IMR-90 (cell line): Measurements from ENCODE around the gene LSM12. TPM values are rescaled to one million over a fixed set of nuclear protein-coding genes. Genes with fewer than 3 reads are reported as not detected.
A peak's percentile ranks its signal among the peaks of the same experiment; 100 is the strongest.

Experiments
- ATAC-seq: fragments of 200-7000 bp; cut with Tn5 transposase; 2 replicates; pipeline ENCODE4 v1.9.1; 2020; ENCODE audit warnings: low read depth, mild to moderate bottlenecking, moderate library complexity
- BruUV-seq: library from RNA; stranded (reverse); fragments of 400-500 nt; replicated peaks from 2 replicates; lab custom pipeline; 2021; lab: Mats Ljungman, UMichigan
- CTCF ChIA-PET: fragments of 300-600 bp; formaldehyde crosslinking; extraction: SDS; loops from one replicate; lab custom pipeline; 2021; ENCODE audit warnings: antibody characterized with exemption; lab: Yijun Ruan, JAX
- POLR2A ChIA-PET: fragments of 300-600 bp; sonication (Branson Sonifier 250); formaldehyde crosslinking; loops from one replicate; lab custom pipeline; 2022; ENCODE audit warnings: antibody characterized with exemption; ENCODE audit not compliant: unreplicated experiment; lab: Charles Lee
- DNase-seq: peaks from one replicate; pipeline ENCODE4 v3.0.0; 2013
- H2AFZ ChIP-seq: replicated peaks from 2 replicates; pipeline ENCODE3; 2013; ENCODE audit warnings: low read length, mild to moderate bottlenecking; ENCODE audit not compliant: poor library complexity
- H2AK5ac ChIP-seq: 2 replicates; pipeline ENCODE4 v1.6.1; 2013; ENCODE audit warnings: low read depth, low read length, inconsistent platforms
- H2AK9ac ChIP-seq: replicated peaks from 2 replicates; pipeline ENCODE3; 2013; ENCODE audit warnings: mild to moderate bottlenecking, low read depth, low read length, moderate library complexity; ENCODE audit not compliant: poor library complexity
- H2BK120ac ChIP-seq: 2 replicates; pipeline ENCODE4 v1.6.1; 2013; ENCODE audit warnings: low read depth, low read length, inconsistent platforms
- H2BK15ac ChIP-seq: 3 replicates; pipeline ENCODE4 v1.6.1; 2013; ENCODE audit warnings: low read depth, low read length, inconsistent platforms
- H2BK20ac ChIP-seq: 2 replicates; pipeline ENCODE4 v1.6.1; 2013; ENCODE audit warnings: low read depth, mild to moderate bottlenecking, inconsistent platforms, low read length, moderate library complexity
- H2BK5ac ChIP-seq: 2 replicates; pipeline ENCODE4 v1.6.1; 2013; ENCODE audit warnings: mild to moderate bottlenecking, low read depth, low read length, inconsistent platforms; ENCODE audit not compliant: poor library complexity, severe bottlenecking
- H3K14ac ChIP-seq: replicated peaks from 2 replicates; pipeline ENCODE4 v1.6.1; 2013; ENCODE audit warnings: low read depth, low read length, inconsistent platforms
- H3K18ac ChIP-seq: 2 replicates; pipeline ENCODE4 v1.6.1; 2013; ENCODE audit warnings: low read depth, low read length, control low read depth
- H3K23ac ChIP-seq: 2 replicates; pipeline ENCODE4 v1.6.1; 2013; ENCODE audit warnings: low read depth, low read length, inconsistent platforms
- H3K27ac ChIP-seq: 2 replicates; pipeline ENCODE4 v1.5.1; 2013; ENCODE audit warnings: mild to moderate bottlenecking, control low read depth, low read length; ENCODE audit not compliant: insufficient read depth
- H3K27me3 ChIP-seq: 2 replicates; pipeline ENCODE4 v1.6.1; 2013; ENCODE audit warnings: low read length; ENCODE audit not compliant: control insufficient read depth, insufficient read depth
- H3K36me3 ChIP-seq: 2 replicates; pipeline ENCODE4 v1.6.1; 2013; ENCODE audit warnings: low read length, mixed read lengths; ENCODE audit not compliant: control insufficient read depth, insufficient read depth
- H3K4ac ChIP-seq: 2 replicates; pipeline ENCODE4 v1.6.1; 2013; ENCODE audit warnings: low read depth, low read length, inconsistent platforms
- H3K4me1 ChIP-seq: 2 replicates; pipeline ENCODE4 v1.6.1; 2013; ENCODE audit warnings: low read length, mixed read lengths; ENCODE audit not compliant: control insufficient read depth, insufficient read depth
- H3K4me2 ChIP-seq: 2 replicates; pipeline ENCODE4 v1.6.1; 2013; ENCODE audit warnings: low read depth, mild to moderate bottlenecking, control low read depth, low read length, moderate library complexity
- H3K4me3 ChIP-seq: 2 replicates; pipeline ENCODE4 v1.5.1; 2013; ENCODE audit warnings: low read depth, mild to moderate bottlenecking, control low read depth, low read length, moderate library complexity; ENCODE audit not compliant: insufficient read depth
- H3K56ac ChIP-seq: 2 replicates; pipeline ENCODE4 v1.6.1; 2013; ENCODE audit warnings: low read length, inconsistent platforms; ENCODE audit not compliant: insufficient read depth; ENCODE audit errors: extremely low read depth
- H3K79me1 ChIP-seq, 2 experiments: 2 replicates each; pipeline ENCODE4 v1.6.1; 2013; ENCODE audit warnings: low read length in 2 of 2, inconsistent platforms in 1 of 2, low read depth in 1 of 2
- H3K9ac ChIP-seq: 2 replicates; pipeline ENCODE4 v1.6.1; 2013; ENCODE audit warnings: low read depth, low read length, control low read depth
- H3K9me1 ChIP-seq: 2 replicates; pipeline ENCODE4 v1.6.1; 2013; ENCODE audit warnings: low read length, inconsistent platforms; ENCODE audit not compliant: insufficient read depth
- H3K9me3 ChIP-seq: 2 replicates; pipeline ENCODE4 v1.6.1; 2013; ENCODE audit warnings: low read length; ENCODE audit not compliant: control insufficient read depth, insufficient read depth
- H4K20me1 ChIP-seq: 2 replicates; pipeline ENCODE4 v1.6.1; 2013; ENCODE audit warnings: low read length, inconsistent platforms; ENCODE audit not compliant: insufficient read depth
- H4K5ac ChIP-seq: 2 replicates; pipeline ENCODE4 v1.6.1; 2013; ENCODE audit warnings: mild to moderate bottlenecking, low read depth, low read length, control low read depth
- H4K8ac ChIP-seq, 2 experiments: 2 replicates each; pipeline ENCODE4 v1.6.1; 2013; ENCODE audit warnings: low read depth in 2 of 2, low read length in 2 of 2, control low read depth in 1 of 2, inconsistent platforms in 1 of 2
- H4K91ac ChIP-seq: 2 replicates; pipeline ENCODE4 v1.6.1; 2013; ENCODE audit warnings: low read depth, low read length, inconsistent platforms; ENCODE audit not compliant: insufficient read depth
- MXI1 ChIP-seq: IDR thresholded peaks from 2 replicates; pipeline ENCODE4 v1.6.1; 2012; ENCODE audit warnings: low read depth, mild to moderate bottlenecking, low read length, moderate library complexity, borderline replicate concordance
- WGBS, 2 experiments: methylation state at CpG; one replicate each; pipeline versions ENCODE4 v1.1.5 to v1.1.7; 2013; ENCODE audit warnings: missing lambda C conversion rate in 2 of 2; ENCODE audit not compliant: insufficient read length in 1 of 2; ENCODE audit errors: extremely low coverage in 2 of 2; 5-methylcytosine and 5-hydroxymethylcytosine counted together
- dilution Hi-C: fragments of 300-500 bp; cut with HindIII; formaldehyde crosslinking; loops from one replicate; pipeline ENCODE4 v1.14.3; 2018; ENCODE audit warnings: low sequenced_read_pairs; ENCODE audit not compliant: unreplicated experiment
- in situ Hi-C: fragments of 300-500 bp; cut with MboI; formaldehyde crosslinking; loops from 3 replicates; pipeline ENCODE4 v1.14.3; 2019; ENCODE audit warnings: low sequenced_read_pairs, inconsistent platforms, mixed read lengths
- intact Hi-C: fragments of 100-400 bp; cut with micrococcal nuclease; formaldehyde crosslinking; loops from 2 replicates; pipeline ENCODE4 v1.10.0; 2022
- polyA plus RNA-seq, 3 experiments: library from polyadenylated mRNA; depleted of rRNA; stranded (reverse); fragments of >200 nt; gene quantifications; 2 replicates each; pipeline ENCODE4 v1.2.3, GENCODE V29; 2012; ENCODE audit warnings: low replicate concordance in 1 of 3
- total RNA-seq: library from RNA; depleted of rRNA; stranded (reverse); fragments of >200 nt; gene quantifications from 2 replicates; pipeline ENCODE4 v1.2.3, GENCODE V29; 2012
- TF ChIP-seq, protein P1 (sequence below): fragments of 150-350 bp; IDR thresholded peaks from 2 replicates; pipeline ENCODE4 v1.6.1; 2017; ENCODE audit warnings: mild to moderate bottlenecking, antibody characterized with exemption, low read length, low read depth

The LSM12 gene
- total and polyA plus RNA-seq, 2 of the 4 experiments (the other 2 are of a cell fraction) = 38.0 to 41.0 TPM

DNA sequence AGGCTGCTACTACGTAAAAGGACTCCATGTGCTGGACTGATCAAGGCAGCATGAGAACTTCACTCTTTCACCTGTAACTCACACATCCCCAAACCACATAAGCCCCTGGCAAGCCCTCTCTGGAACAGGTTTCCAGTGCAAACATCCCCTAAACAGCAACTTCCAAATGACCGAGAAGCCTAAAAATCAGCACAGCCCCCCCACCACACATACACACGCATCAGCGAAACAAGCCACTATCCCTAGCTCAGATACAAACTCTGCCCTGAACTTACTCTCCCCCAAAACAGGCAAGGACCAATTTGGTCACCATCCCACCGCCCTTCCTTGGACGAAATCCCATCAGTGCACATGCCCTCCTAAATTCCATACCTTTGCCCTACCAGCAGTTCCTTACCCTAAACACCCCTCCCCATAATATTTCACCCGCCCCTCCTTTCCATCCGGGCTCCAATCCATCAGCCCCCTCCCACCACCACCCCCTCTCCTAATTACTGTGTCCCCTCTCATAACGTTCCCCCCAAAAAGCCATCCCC, 735 bp downstream of the LSM12 start:
- H3K27me3 ChIP-seq = no peaks in the 10 kb centered on the region
- dilution Hi-C loops (no loop called here), in situ Hi-C loops (no loop called here), intact Hi-C loops (loop anchor here (1.0 kb wide), 1 partner anchor 43 kb away; no protein-coding TSS in a partner anchor)
- H3K9ac ChIP-seq = peak overlapping the region; percentile 95
- no peaks in the 10 kb centered on the region for H3K9me3 ChIP-seq
- H3K18ac ChIP-seq = peak overlapping the region; percentile 30
- 6% methylated on average over 6 of the region's 9 CpGs; no CpG with 5 or more reads in 1 of the 2 experiments for WGBS, 2 experiments
- peak overlapping the region; percentile 31; the same call in 1 of the 2 replicates for H4K5ac ChIP-seq
- CTCF ChIA-PET = interaction anchor here (2.3 kb wide), 1 partner anchor 50 kb away, joined by 8 read pairs; no protein-coding TSS in a partner anchor
- H4K8ac ChIP-seq = peak overlapping the region; percentile 62 to 79
- peak overlapping the region; percentile 93 for H2AFZ ChIP-seq
- peak overlapping the region; percentile 94 for H3K14ac ChIP-seq
- no TSS peak for BruUV-seq
- ATAC-seq (no peak), DNase-seq (no peak)
- POLR2A ChIA-PET = interaction anchor here (0.7 kb wide), 1 partner anchor 705 kb away, joined by 4 read pairs; no protein-coding TSS in a partner anchor
- H4K91ac ChIP-seq = peak overlapping the region; percentile 59
- H3K9me1 ChIP-seq = peaks cover 3% of the 10 kb centered on the region; the same call in 1 of the 2 replicates
- peak overlapping the region; percentile 79 for H3K56ac ChIP-seq
- peaks cover 5% of the 10 kb centered on the region for H3K4me1 ChIP-seq
- H3K23ac ChIP-seq = peak overlapping the region; percentile 98
- peaks cover 44% of the 10 kb centered on the region for H4K20me1 ChIP-seq
- H3K4ac ChIP-seq = peak overlapping the region; percentile 96
- H2BK120ac ChIP-seq = no peak overlapping the region
- H3K4me3 ChIP-seq = peak overlapping the region; percentile 83
- peak overlapping the region; percentile 21 for H2AK9ac ChIP-seq
- H3K36me3 ChIP-seq = peaks cover 9% of the 10 kb centered on the region
- H2AK5ac ChIP-seq = peak overlapping the region; percentile 89
- TF ChIP-seq, protein P1, sequence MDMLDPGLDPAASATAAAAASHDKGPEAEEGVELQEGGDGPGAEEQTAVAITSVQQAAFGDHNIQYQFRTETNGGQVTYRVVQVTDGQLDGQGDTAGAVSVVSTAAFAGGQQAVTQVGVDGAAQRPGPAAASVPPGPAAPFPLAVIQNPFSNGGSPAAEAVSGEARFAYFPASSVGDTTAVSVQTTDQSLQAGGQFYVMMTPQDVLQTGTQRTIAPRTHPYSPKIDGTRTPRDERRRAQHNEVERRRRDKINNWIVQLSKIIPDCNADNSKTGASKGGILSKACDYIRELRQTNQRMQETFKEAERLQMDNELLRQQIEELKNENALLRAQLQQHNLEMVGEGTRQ = no peak
- TF ChIP-seq MXI1 = 0 out of 2 replicates have a peak, but pooled peaks have one; percentile 31
- peaks cover 9 to 36% of the 10 kb centered on the region in 2 experiments for H3K79me1 ChIP-seq
- H2BK15ac ChIP-seq = peak overlapping the region; percentile 12; the same call in 1 of the 3 replicates
- H3K27ac ChIP-seq = peak overlapping the region; percentile 93
- peak overlapping the region; percentile 96 for H3K4me2 ChIP-seq
- H2BK5ac ChIP-seq = peak overlapping the region; percentile 84
- no peak overlapping the region for H2BK20ac ChIP-seq
